Immature natural killer cell (primary cell): ENCODE results near the gene TRNP1. TPM values are rescaled to one million over a fixed set of nuclear protein-coding genes. Genes with fewer than 3 reads are reported as not detected.
A peak's percentile ranks its signal among the peaks of the same experiment; 100 is the strongest.
"Not testable (repeated sequence)": the region's sequence is repeated elsewhere in the genome, so short reads cannot be mapped to it uniquely, and the experiment has no call there.

Source experiments
- DNase-seq, 3 donors: peaks; one replicate each; pipeline ENCODE4 v3.0.0; 2022; ENCODE audit warnings: mixed read lengths in 1 of 3
- H3K27ac Mint-ChIP-seq, 6 donors: one replicate each; pipeline ENCODE4 v1.8.0; 2020; ENCODE audit warnings: mixed read lengths in 6 of 6, mild to moderate bottlenecking in 5 of 6, inconsistent platforms in 4 of 6, moderate library complexity in 3 of 6
- H3K27me3 Mint-ChIP-seq, 3 donors: one replicate each; pipeline ENCODE4 v1.8.0; 2020 to 2021; ENCODE audit warnings: low read depth in 3 of 3, mild to moderate bottlenecking in 3 of 3, mixed read lengths in 3 of 3, moderate library complexity in 3 of 3, inconsistent platforms in 1 of 3
- H3K36me3 Mint-ChIP-seq, 3 donors: one replicate each; pipeline ENCODE4 v1.8.0; 2020; ENCODE audit warnings: mixed read lengths in 3 of 3, inconsistent platforms in 2 of 3, mild to moderate bottlenecking in 2 of 3
- H3K4me1 Mint-ChIP-seq, 2 donors: one replicate each; pipeline ENCODE4 v1.8.0; 2020; ENCODE audit warnings: inconsistent platforms in 2 of 2, mild to moderate bottlenecking in 2 of 2, mixed read lengths in 2 of 2, moderate library complexity in 1 of 2
- H3K4me3 Mint-ChIP-seq, 5 donors: one replicate each; pipeline ENCODE4 v1.8.0; 2020; ENCODE audit warnings: mild to moderate bottlenecking in 5 of 5, mixed read lengths in 5 of 5, inconsistent platforms in 3 of 5, moderate library complexity in 3 of 5
- H3K9me3 Mint-ChIP-seq, 6 donors: one replicate each; pipeline ENCODE4 v1.8.0; 2020; ENCODE audit warnings: mild to moderate bottlenecking in 6 of 6, mixed read lengths in 6 of 6, inconsistent platforms in 4 of 6, moderate library complexity in 3 of 6
- polyA plus RNA-seq, 3 donors: library from polyadenylated mRNA; unstranded; fragments of 300-500 nt; fragmentation: Illumina TruSeq; gene quantifications; one replicate each; pipeline ENCODE4 v1.2.3, GENCODE V29; 2021

The TRNP1 gene
- polyA plus RNA-seq, 3 donors from 2014 or later: not detected

DNA sequence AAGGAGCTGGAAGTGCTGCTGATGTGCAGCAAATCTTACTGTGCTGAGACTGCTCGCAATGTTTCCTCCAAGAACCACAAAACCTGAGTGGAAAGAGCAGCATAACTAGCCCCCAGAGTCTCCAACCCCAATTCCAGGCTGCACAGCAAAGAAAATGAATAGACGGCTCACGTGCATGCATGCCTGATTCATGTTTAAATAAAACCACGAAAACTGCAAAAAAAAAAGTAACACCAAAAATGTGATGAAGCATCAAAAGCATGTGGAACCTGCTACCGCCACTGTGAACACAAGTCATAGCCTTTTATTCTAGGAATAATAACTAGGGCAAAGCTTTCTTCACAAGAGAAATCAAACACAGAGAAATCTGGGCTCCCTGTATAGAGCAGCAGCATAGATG is 9.6 kb upstream of the TRNP1 start:
- H3K27me3 Mint-ChIP-seq: peaks cover 3 to 14% (median 7%) of the 10 kb centered on the region in 3 donors
- no peak for DNase-seq
- H3K27ac Mint-ChIP-seq: no peak overlapping the region
- H3K36me3 Mint-ChIP-seq: no peaks in the 10 kb centered on the region
- no peak overlapping the region for H3K4me3 Mint-ChIP-seq
- H3K9me3 Mint-ChIP-seq: no peaks in the 10 kb centered on the region
- no peaks in the 10 kb centered on the region for H3K4me1 Mint-ChIP-seq

DNA sequence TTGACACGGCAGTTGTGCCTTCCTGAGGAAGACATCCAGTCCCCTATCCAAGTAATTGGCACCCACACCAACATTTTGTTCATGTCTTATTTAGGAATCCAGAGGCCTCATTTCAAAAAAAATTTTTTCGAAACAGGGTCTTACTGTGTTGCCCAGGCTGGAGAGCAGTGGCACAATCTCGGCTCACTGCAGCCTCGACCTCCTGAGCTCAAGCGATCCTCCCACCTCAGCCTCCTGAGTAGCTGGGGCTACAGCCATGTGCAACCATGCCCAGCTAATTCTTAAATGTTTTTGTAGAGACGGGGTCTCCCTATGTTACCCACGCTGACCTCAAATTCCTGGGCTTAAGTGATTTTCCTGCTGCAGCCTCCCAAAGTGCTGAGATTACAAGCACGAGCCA is 9.2 kb upstream of the TRNP1 start:
- Mint-ChIP-seq H3K4me1 (no peaks in the 10 kb centered on the region), H3K27me3 (peaks cover 3 to 12% (median 7%) of the 10 kb centered on the region in 3 donors), H3K4me3 (no peak overlapping the region), H3K36me3 (no peaks in the 10 kb centered on the region), H3K27ac (no peak overlapping the region), H3K9me3 (no peaks in the 10 kb centered on the region)
- no peak for DNase-seq

- Mint-ChIP-seq H3K27me3 (peaks cover 9 to 27% (median 15%) of the 10 kb centered on the region in 3 donors), H3K36me3 (no peaks in the 10 kb centered on the region)
- no peak for DNase-seq
These were observed 6.8 kb upstream of the TRNP1 start for GRCh38 chr1:26986658-26987057.

GRCh38 chr1:26989403-26990109 is 3.9 kb upstream of the TRNP1 start:
- H3K9me3 Mint-ChIP-seq, H3K27ac Mint-ChIP-seq, H3K36me3 Mint-ChIP-seq, H3K4me3 Mint-ChIP-seq, DNase-seq: not testable (repeated sequence)
- Mint-ChIP-seq H3K4me1 (peaks cover 10 to 11% of the 10 kb centered on the region in 2 donors), H3K27me3 (peaks cover 13 to 36% (median 19%) of the 10 kb centered on the region in 3 donors)

More at GRCh38 chr1:26986658-26987057, 6.8 kb upstream of the TRNP1 start:
- H3K9me3 Mint-ChIP-seq: no peaks in the 10 kb centered on the region
- H3K4me1 Mint-ChIP-seq: peaks cover 1% of the 10 kb centered on the region in 2 donors
- no peak overlapping the region for H3K27ac Mint-ChIP-seq
- H3K4me3 Mint-ChIP-seq: no peak overlapping the region

DNA sequence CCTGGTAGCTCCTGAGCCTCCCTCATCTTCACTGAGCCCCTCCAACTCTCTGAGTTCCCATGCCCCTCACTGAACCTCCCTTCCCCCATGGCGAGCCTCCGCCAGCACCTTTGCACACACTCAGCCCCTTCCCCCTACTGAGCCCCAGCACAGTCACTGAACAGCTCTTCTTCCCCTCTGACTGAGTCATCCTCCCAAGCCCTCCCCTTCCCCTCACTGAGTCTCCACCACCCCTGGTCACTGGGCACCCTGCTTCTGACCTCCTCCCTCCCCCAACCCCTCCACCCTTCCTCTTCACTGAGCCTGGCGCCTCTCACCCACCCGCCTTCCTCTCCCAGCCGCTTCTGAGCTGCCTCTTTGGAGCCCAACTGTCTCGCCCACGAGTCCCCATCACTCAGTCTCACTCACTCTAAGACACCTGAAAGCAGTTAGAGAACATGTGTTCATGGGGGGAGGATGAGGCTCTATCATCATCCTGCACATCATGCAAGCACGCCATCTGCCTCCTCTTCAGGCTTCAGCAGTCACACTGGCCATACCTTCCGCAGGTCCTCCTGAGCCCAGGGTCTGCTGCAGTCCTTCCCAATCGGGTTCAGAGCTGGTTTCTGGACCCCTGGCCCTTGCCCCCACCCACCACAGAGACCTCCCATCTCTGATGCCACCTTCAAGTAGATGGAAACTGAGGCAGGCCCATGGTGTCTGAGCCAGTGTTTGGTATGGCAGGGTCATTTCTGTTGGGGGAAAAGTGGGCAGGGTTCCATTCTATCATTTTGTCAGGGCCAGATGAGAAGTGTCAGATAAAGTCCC is 2.0 kb upstream of the TRNP1 start:
- H3K27me3 Mint-ChIP-seq: peaks cover 17 to 38% (median 21%) of the 10 kb centered on the region in 3 donors
- H3K27ac Mint-ChIP-seq: no peak overlapping the region
- H3K36me3 Mint-ChIP-seq: no peaks in the 10 kb centered on the region

DNA sequence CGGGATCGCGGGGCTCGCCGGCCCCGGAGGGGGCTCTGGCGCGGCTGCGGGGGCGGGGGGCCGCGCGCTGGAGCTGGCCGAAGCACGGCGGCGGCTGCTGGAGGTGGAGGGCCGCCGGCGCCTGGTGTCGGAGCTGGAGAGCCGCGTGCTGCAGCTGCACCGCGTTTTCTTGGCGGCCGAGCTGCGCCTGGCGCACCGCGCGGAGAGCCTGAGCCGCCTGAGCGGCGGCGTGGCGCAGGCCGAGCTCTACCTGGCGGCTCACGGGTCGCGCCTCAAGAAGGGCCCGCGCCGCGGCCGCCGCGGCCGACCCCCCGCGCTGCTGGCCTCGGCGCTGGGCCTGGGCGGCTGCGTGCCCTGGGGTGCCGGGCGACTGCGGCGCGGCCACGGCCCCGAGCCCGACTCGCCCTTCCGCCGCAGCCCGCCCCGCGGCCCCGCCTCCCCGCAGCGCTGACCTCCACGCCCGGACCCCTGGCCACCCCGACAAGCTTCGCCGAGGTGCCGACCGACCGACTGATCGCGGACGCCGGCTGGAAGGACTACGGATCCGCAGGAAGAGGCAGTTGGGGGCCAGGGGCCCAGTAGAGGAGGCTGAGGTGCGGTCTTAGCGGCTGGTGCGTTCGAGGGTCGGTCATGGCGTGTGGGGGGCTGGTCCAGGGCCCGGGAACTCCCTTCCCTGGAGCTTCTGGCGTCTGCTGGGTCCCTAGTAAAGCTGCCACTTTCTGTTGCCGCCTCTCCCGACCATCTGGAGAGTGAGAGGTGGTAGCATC is 711 bp downstream of the TRNP1 start:
- Mint-ChIP-seq H3K4me3 (peak overlapping the region; percentile 73 to 83 (median 82)), H3K4me1 (peaks cover 16 to 17% of the 10 kb centered on the region in 2 donors), H3K9me3 (no peaks in the 10 kb centered on the region), H3K27ac (no peak overlapping the region), H3K36me3 (no peaks in the 10 kb centered on the region), H3K27me3 (peaks cover 17 to 32% (median 21%) of the 10 kb centered on the region in 3 donors)
- no peak for DNase-seq

More for the DNA sequence above, 2.0 kb upstream of the TRNP1 start:
- Mint-ChIP-seq H3K4me3 (peak overlapping the region in 2 of 5 donors; percentile 34 to 42), H3K9me3 (no peaks in the 10 kb centered on the region), H3K4me1 (peaks cover 10 to 12% of the 10 kb centered on the region in 2 donors)
- no peak for DNase-seq

- H3K27ac Mint-ChIP-seq: peak overlapping the region in 1 of 6 donors; percentile 22
- no peaks in the 10 kb centered on the region for H3K9me3 Mint-ChIP-seq
- peaks cover 17 to 28% (median 21%) of the 10 kb centered on the region in 3 donors for H3K27me3 Mint-ChIP-seq
- H3K36me3 Mint-ChIP-seq: no peaks in the 10 kb centered on the region
- peak overlapping the region; percentile 73 to 83 (median 82) for H3K4me3 Mint-ChIP-seq
- DNase-seq: no peak
- peaks cover 16 to 17% of the 10 kb centered on the region in 2 donors for H3K4me1 Mint-ChIP-seq
These were observed 1.5 kb downstream of the TRNP1 start for GRCh38 chr1:26994787-26995517.

GRCh38 chr1:26996024-26996423 is 2.5 kb downstream of the TRNP1 start:
- H3K36me3 Mint-ChIP-seq: no peaks in the 10 kb centered on the region
- DNase-seq: no peak
- peaks cover 16 to 17% of the 10 kb centered on the region in 2 donors for H3K4me1 Mint-ChIP-seq
- H3K27me3 Mint-ChIP-seq: peaks cover 14 to 22% (median 17%) of the 10 kb centered on the region in 3 donors
- H3K4me3 Mint-ChIP-seq: peak overlapping the region in 1 of 5 donors; percentile 35
- no peaks in the 10 kb centered on the region for H3K9me3 Mint-ChIP-seq
- no peak overlapping the region for H3K27ac Mint-ChIP-seq

DNA sequence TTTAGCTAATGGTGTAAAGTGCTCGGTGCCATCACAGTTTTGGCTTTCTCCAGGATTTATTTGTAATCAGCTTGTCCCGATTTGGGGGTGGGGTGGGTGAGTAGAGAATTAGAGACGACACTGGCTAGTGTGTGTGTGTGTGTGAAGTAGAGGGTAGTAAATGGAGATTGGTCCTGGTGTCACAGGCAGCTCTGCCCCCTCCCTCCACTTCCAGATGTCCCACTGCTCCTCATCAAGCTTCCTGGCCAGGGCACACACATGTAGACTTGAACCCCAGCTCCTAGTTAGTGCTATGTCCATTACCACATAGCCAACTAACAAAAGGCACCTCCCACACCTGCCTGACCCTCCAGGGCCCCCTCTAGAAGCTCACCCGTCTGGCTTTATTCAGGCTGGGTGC is 3.2 kb downstream of the TRNP1 start:
- no peaks in the 10 kb centered on the region for H3K36me3 Mint-ChIP-seq
- peaks cover 15 to 16% of the 10 kb centered on the region in 2 donors for H3K4me1 Mint-ChIP-seq
- DNase-seq: no peak
- no peak overlapping the region for H3K27ac Mint-ChIP-seq
- peaks cover 11 to 16% (median 15%) of the 10 kb centered on the region in 3 donors for H3K27me3 Mint-ChIP-seq
- no peak overlapping the region for H3K4me3 Mint-ChIP-seq
- no peaks in the 10 kb centered on the region for H3K9me3 Mint-ChIP-seq

GRCh38 chr1:26998429-26999300 is 5.2 kb downstream of the TRNP1 start:
- Mint-ChIP-seq H3K27ac (no peak overlapping the region), H3K36me3 (no peaks in the 10 kb centered on the region), H3K27me3 (peaks cover 7 to 11% (median 8%) of the 10 kb centered on the region in 3 donors), H3K4me1 (peaks cover 7 to 9% of the 10 kb centered on the region in 2 donors), H3K9me3 (no peaks in the 10 kb centered on the region), H3K4me3 (no peak overlapping the region)
- no peak for DNase-seq

DNA sequence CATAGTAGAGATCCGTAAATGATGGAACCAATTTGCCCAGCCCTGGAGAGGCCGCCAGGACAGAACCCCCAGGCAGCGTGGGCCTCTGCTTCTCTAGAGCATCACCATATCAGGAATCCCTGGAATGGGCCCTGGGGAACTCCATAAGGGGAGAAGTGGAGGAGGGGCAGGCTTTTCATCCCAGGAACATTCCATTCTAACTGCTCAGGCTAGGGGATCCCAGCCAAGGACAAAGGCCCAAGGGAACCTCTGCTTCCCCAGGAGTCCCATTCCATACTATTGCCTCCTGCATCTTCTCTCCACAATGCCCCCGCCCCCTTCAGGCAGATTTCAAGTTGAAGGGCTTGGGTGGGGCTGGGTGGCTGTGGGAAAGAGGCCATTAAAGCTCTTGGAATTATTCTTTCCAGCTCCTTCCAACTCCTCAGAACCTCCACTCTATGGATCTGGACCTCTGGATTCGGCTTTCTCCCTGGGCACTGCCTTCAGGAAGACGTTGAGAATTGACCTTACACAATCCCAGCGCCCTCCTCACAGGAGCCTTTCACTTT is 6.0 kb downstream of the TRNP1 start:
- no peak for DNase-seq
- H3K9me3 Mint-ChIP-seq: no peaks in the 10 kb centered on the region
- H3K4me1 Mint-ChIP-seq: peaks cover 7 to 8% of the 10 kb centered on the region in 2 donors
- H3K4me3 Mint-ChIP-seq: no peak overlapping the region
- H3K36me3 Mint-ChIP-seq: no peaks in the 10 kb centered on the region
- H3K27me3 Mint-ChIP-seq: peaks cover 6 to 11% (median 7%) of the 10 kb centered on the region in 3 donors
- no peak overlapping the region for H3K27ac Mint-ChIP-seq

- Mint-ChIP-seq H3K4me1 (peaks cover 7% of the 10 kb centered on the region in 2 donors), H3K36me3 (no peaks in the 10 kb centered on the region), H3K9me3 (no peaks in the 10 kb centered on the region), H3K4me3 (no peak overlapping the region), H3K27ac (no peak overlapping the region), H3K27me3 (peaks cover 5 to 10% (median 6%) of the 10 kb centered on the region in 3 donors)
- DNase-seq: no peak
These were observed 6.8 kb downstream of the TRNP1 start for GRCh38 chr1:27000090-27000816.
